ENCODE results near the gene FRZB. TPM values are rescaled to one million over a fixed set of nuclear protein-coding genes. Genes with fewer than 3 reads are reported as not detected.

FRZB gene, protein sequence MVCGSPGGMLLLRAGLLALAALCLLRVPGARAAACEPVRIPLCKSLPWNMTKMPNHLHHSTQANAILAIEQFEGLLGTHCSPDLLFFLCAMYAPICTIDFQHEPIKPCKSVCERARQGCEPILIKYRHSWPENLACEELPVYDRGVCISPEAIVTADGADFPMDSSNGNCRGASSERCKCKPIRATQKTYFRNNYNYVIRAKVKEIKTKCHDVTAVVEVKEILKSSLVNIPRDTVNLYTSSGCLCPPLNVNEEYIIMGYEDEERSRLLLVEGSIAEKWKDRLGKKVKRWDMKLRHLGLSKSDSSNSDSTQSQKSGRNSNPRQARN
- total RNA-seq (2022; extraction: Qiagen RNA extraction) = 0.07 to 0.16 TPM (median 0.12 TPM) in 5 replicates

DNA sequence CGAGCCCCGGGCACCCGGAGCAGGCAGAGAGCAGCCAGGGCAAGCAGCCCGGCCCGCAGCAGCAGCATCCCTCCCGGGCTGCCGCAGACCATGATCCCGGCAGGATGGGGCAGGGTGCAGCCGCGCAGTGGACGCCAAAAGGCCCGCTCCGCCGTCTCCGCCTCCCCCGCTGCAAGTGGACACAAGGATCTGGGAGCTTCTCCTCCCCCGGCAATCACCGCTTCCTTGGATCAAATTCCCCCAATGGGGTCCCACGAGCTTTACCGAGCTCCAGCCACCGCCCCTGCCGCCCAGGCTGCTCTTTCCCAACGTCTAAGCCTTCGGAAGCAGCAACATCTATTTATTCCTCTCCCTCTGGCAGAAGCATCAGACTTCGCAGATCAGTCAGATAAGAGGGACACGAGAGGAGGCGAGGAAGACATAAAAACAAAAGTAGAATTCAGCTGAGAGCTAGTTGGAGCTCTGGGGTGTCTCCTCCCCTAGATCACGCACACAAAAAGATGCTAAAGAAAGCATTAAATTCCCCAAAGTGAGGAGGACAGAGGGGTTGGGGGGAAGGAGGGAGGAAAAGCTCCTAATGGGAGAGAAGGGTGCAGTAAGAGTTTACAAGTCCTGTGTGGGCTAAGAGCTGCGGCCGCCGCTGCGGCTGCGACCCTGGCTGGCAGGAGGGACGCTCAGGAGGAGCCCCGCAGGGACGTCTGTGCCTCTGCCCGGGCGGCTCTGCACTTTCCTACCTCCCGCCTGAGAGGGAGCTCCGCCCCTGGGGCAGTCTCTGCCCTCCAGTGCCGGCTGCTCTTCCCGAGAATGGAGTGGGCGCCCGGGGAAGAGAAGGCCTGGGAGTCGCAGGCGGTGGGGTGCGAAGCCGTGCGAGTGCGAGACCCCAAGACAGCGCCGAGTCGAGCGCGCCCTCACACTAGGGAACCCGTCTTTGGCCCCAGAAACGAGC is at the start of gene FRZB:
Gene FRZB (minus strand): TSS at position 177 of the 946 bp plus-strand sequence. CDS start 85 bp downstream, at position 92.

Other genes starting within 250 kb of the FRZB start
- gene DNAJC10, start 150.4 kb downstream of the FRZB start, total RNA-seq (2022; extraction: Qiagen RNA extraction) = 53.0 to 79.5 TPM (median 73.2 TPM) in 5 replicates
- 86.2 to 105 TPM (median 103 TPM) in 5 replicates for gene NCKAP1, start 171.8 kb upstream of the FRZB start, total RNA-seq (2022; extraction: Qiagen RNA extraction)
- gene DUSP19, start 212.1 kb upstream of the FRZB start, total RNA-seq (2022; extraction: Qiagen RNA extraction) = 0.45 to 0.87 TPM (median 0.57 TPM) in 5 replicates